ENCODE results near the gene MUC2. TPM values are rescaled to one million over a fixed set of nuclear protein-coding genes. Genes with fewer than 3 reads are reported as not detected.

The MUC2 gene
- total and polyA plus RNA-seq, 2 experiments from 2014 or later = 0.03 TPM; not detected in 1

- TF ChIP-seq CTCF (IDR thresholded peaks at IDR 0.05; ENCODE audit: low read depth, low read length) = no peak
- no peaks in the 10 kb centered on the region for H3K36me3 ChIP-seq
- no peaks in the 10 kb centered on the region for H3K27me3 ChIP-seq
- H3K9me3 ChIP-seq (ENCODE audit: low read depth) = no peaks in the 10 kb centered on the region
- DNase-seq (ENCODE audit: low read depth in 1 of 2, low spot score in 1 of 2) = no peak
- no peak overlapping the region for H3K4me3 ChIP-seq
- H3K27ac ChIP-seq = no peak overlapping the region
- no peaks in the 10 kb centered on the region for H3K4me1 ChIP-seq (ENCODE audit: low read depth)
Measured at GRCh38 chr11:1041149-1041467, 33.6 kb upstream of the MUC2 start.

GRCh38 chr11:1041471-1041870, 33.2 kb upstream of the MUC2 start:
- no peak for TF ChIP-seq CTCF (IDR thresholded peaks at IDR 0.05; ENCODE audit: low read depth, low read length)
- no peaks in the 10 kb centered on the region for H3K36me3 ChIP-seq
- DNase-seq (ENCODE audit: low read depth in 1 of 2, low spot score in 1 of 2) = no peak
- no peaks in the 10 kb centered on the region for H3K4me1 ChIP-seq (ENCODE audit: low read depth)
- no peaks in the 10 kb centered on the region for H3K27me3 ChIP-seq
- no peak overlapping the region for H3K27ac ChIP-seq
- no peak overlapping the region for H3K4me3 ChIP-seq
- H3K9me3 ChIP-seq (ENCODE audit: low read depth) = no peaks in the 10 kb centered on the region

- Histone ChIP-seq H3K36me3 (no peaks in the 10 kb centered on the region), H3K9me3 (ENCODE audit: low read depth) (no peaks in the 10 kb centered on the region), H3K4me3 (no peak overlapping the region), H3K27ac (no peak overlapping the region), H3K27me3 (no peaks in the 10 kb centered on the region), H3K4me1 (ENCODE audit: low read depth) (no peaks in the 10 kb centered on the region)
- peak in 1 of 2 donors; percentile 69 for DNase-seq (ENCODE audit: low read depth in 1 of 2, low spot score in 1 of 2)
- peak; percentile 20 for TF ChIP-seq CTCF (IDR thresholded peaks at IDR 0.05; ENCODE audit: low read depth, low read length)
Measured at GRCh38 chr11:1041936-1042608, 32.6 kb upstream of the MUC2 start.

DNA sequence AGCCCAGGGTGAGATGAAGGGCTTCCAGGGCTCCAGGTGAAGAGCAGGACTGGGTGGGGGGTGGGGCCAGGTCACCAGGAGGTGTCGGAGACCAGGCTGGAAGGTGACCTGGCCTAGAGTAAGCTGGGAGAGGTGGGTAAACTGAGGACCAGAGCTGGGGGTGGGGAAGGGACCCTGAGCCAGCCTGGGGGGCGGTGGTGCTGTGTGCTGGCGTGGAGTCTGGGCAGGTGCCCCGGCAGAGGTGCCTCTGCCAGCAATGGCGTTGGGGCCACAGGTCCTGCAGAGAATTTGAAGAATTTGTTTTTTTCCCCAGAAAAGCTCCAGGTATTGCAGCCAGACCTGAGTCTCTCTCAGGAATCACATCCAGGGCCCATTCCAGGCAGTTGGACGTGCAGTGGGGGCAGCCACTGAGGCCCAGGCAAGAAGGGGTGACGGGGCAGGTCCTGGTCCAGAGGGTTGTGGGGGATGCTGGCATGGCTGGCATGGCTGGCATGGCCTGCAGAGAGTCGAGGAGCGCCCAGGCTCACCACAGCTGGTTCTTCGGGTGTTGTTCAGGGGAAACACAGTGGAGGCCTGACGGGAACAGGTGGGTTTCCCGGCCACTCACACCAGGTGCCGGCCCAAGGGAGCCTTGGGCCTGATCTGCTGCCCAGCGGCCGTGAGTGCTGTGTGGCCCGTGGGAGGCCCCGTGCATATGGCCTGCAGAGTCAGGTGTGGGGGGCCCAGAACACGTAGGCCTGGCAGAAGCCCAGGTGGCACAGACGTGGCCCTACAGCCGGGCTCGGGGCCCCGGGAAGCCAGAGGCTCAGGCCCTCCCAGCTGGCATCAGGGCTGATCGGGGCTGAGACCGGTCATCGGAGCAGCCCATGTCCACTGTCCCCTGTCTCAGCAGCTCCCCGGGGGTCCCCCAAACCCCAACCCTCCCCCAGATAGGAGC, 31.8 kb upstream of the MUC2 start:
- Histone ChIP-seq H3K4me3 (no peak overlapping the region), H3K36me3 (no peaks in the 10 kb centered on the region), H3K27ac (no peak overlapping the region), H3K27me3 (no peaks in the 10 kb centered on the region), H3K9me3 (ENCODE audit: low read depth) (no peaks in the 10 kb centered on the region), H3K4me1 (ENCODE audit: low read depth) (no peaks in the 10 kb centered on the region)
- DNase-seq (ENCODE audit: low read depth in 1 of 2, low spot score in 1 of 2) = no peak
- TF ChIP-seq CTCF (IDR thresholded peaks at IDR 0.05; ENCODE audit: low read depth, low read length) = no peak

- TF ChIP-seq CTCF (IDR thresholded peaks at IDR 0.05; ENCODE audit: low read depth, low read length) = no peak
- Histone ChIP-seq H3K27ac (no peak overlapping the region), H3K4me3 (no peak overlapping the region), H3K4me1 (ENCODE audit: low read depth) (no peaks in the 10 kb centered on the region), H3K9me3 (ENCODE audit: low read depth) (no peaks in the 10 kb centered on the region), H3K27me3 (no peaks in the 10 kb centered on the region), H3K36me3 (no peaks in the 10 kb centered on the region)
- no peak for DNase-seq (ENCODE audit: low read depth in 1 of 2, low spot score in 1 of 2)
Measured at GRCh38 chr11:1043563-1044096, 31.0 kb upstream of the MUC2 start.
